ENCODE data around the gene THOC1. TPM values are rescaled to one million over a fixed set of nuclear protein-coding genes. Genes with fewer than 3 reads are reported as not detected.

THOC1 gene
- total RNA-seq, 2 experiments from 2014 or later: 43.6 to 49.4 TPM

DNA sequence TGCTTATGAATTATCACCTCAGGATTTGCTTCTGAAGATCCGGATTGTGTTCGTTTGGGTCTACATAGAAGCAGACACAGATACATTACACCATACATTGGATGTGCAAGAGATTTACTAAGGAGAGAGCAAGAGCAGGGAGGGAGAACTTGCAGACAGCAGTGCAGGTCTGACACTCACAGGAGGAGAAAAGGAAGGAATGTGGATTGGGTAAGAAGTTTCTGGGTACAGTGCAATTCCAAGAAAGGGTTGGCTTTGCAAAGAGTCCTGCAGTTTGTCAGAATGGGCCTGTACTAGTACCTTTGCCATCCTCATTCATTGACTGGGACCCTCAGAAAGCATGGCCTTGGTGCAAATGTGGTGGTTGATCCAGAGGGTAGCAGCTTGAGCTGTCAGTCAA lies 4.8 kb upstream of the THOC1 start:
- CTCF ChIA-PET: no interaction called here
- H3K4me1 Mint-ChIP-seq (ENCODE audit: low read depth): peaks cover 15% of the 10 kb centered on the region

DNA sequence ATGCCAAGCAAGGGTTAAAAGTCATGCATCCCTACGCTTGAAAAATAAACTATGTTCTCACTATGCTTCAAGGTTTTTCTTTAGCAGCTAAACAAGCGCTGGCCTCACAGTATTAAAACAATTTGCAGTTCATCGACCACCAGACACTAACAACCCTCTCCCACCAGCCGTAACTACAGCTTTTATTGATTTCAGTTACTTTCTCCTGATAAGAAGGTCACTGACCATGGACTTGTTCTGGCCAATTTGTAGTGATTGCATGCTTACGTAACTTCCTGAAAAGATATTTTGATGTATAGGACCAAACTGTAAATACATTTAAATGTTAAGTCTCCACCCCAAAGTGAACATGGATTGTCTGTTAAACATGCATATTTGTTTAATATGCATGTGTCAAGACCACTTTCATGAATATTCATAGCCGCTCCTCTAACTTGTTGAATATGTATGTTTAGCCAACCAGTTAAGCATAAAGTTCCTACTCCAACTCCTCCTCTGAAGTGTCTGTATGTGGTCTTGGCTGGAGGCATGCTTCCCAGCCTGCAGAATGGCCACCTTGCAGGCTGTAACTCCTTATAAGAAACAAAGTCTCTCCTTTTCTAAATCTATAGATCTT lies 1.7 kb upstream of the THOC1 start:
- peak overlapping the region; percentile 1 for H3K27ac Mint-ChIP-seq
- peak overlapping the region; percentile 99 for H3K4me3 Mint-ChIP-seq
- ATAC-seq: no peak
- peaks cover 26% of the 10 kb centered on the region for H3K4me1 Mint-ChIP-seq (ENCODE audit: low read depth)
- no peaks in the 10 kb centered on the region for H3K27me3 Mint-ChIP-seq (ENCODE audit: low read depth)
- peaks cover 10% of the 10 kb centered on the region for H3K36me3 Mint-ChIP-seq (ENCODE audit: low read depth)
- H3K9me3 Mint-ChIP-seq (ENCODE audit: insufficient read depth): no peaks in the 10 kb centered on the region
- ChIA-PET POLR2A (interaction anchor here (1.6 to 2.6 kb wide), 3 partner anchors 62 to 388 kb away, joined by 4 to 22 read pairs (median 17); partner anchors contain the start of genes TYMS and USP14), CTCF (interaction anchor here (0.7 kb wide), 1 partner anchor 110 kb away, joined by 3 read pairs; no protein-coding TSS in a partner anchor)
- DNase-seq: no peak

More for the DNA sequence above, 4.8 kb upstream of the THOC1 start:
- Mint-ChIP-seq H3K4me3 (no peak overlapping the region), H3K27ac (no peak overlapping the region), H3K9me3 (ENCODE audit: insufficient read depth) (no peaks in the 10 kb centered on the region), H3K36me3 (ENCODE audit: low read depth) (peaks cover 5% of the 10 kb centered on the region), H3K27me3 (ENCODE audit: low read depth) (peaks cover 2% of the 10 kb centered on the region)
- no peak for DNase-seq
- no peak for ATAC-seq
- POLR2A ChIA-PET: no interaction called here

DNA sequence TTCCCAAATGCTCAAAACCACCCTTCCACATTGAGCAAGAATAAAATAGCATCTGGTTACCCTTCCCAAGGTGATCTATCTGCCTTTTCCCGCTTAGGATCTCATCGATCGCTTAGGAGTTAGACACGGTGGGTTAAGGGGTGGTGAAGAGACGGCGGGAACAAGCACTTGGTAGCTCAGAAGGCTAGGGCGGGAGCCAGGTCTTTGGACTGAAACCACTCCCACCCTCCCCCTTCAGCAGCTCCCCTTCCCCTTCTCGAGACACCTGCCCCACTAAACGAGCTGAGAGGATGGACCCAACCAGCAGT lies 513 bp downstream of the THOC1 start:
- POLR2A ChIA-PET: interaction anchor here (0.5 to 2.6 kb wide), 19 partner anchors 8 to 565 kb away, joined by 3 to 22 read pairs (median 5); partner anchors contain the start of genes TYMS and USP14
- DNase-seq (no peak), ATAC-seq (no peak)
- CTCF ChIA-PET: interaction anchor here (1.3 to 1.6 kb wide), 4 partner anchors 8 to 168 kb away, joined by 3 to 7 read pairs (median 4); no protein-coding TSS in a partner anchor
- Mint-ChIP-seq H3K36me3 (ENCODE audit: low read depth) (peaks cover 23% of the 10 kb centered on the region), H3K4me3 (peak overlapping the region; percentile 99), H3K27me3 (ENCODE audit: low read depth) (no peaks in the 10 kb centered on the region), H3K9me3 (ENCODE audit: insufficient read depth) (no peaks in the 10 kb centered on the region), H3K27ac (peak overlapping the region; percentile 100), H3K4me1 (ENCODE audit: low read depth) (peaks cover 26% of the 10 kb centered on the region)

DNA sequence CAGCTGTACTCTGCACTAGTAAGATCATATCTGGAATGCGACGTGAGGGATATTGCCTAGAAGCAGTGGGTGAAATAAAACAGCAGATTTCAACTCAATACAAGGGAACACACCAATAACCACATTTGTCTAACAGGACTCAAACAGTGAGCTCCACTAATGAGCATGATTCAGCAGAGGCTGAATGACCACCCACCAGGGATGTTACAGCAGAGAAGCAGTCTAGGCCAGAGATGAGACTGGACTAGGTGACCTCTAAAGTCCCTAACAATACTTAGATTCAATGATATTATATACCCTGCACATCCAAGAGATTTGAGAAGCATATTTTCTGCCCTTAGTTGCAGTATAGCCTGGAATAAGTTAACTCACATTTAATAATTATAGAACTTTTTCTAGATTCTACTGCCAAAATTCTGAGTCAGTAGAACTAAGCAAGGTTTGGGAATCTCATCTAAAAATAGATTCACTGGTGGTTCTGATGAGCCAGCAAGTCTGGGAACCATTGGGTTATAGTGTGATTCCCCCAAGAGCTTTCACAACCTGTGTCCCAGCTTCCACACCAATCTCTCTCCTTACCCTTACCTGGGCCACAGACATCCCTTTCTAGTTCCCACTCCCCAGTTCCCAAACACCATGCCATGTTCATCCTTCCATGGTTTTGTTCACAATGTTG lies 6.3 kb downstream of the THOC1 start:
- Mint-ChIP-seq H3K36me3 (ENCODE audit: low read depth) (peaks cover 41% of the 10 kb centered on the region), H3K4me1 (ENCODE audit: low read depth) (peaks cover 9% of the 10 kb centered on the region), H3K9me3 (ENCODE audit: insufficient read depth) (no peaks in the 10 kb centered on the region), H3K4me3 (no peak overlapping the region), H3K27ac (no peak overlapping the region), H3K27me3 (ENCODE audit: low read depth) (no peaks in the 10 kb centered on the region)
- DNase-seq: no peak
- ChIA-PET CTCF (interaction anchor here (1.4 kb wide), 1 partner anchor 14 kb away, joined by 3 read pairs; no protein-coding TSS in a partner anchor), POLR2A (interaction anchor here (0.6 kb wide), 1 partner anchor 40 kb away, joined by 3 read pairs; no protein-coding TSS in a partner anchor)
- ATAC-seq: no peak

DNA sequence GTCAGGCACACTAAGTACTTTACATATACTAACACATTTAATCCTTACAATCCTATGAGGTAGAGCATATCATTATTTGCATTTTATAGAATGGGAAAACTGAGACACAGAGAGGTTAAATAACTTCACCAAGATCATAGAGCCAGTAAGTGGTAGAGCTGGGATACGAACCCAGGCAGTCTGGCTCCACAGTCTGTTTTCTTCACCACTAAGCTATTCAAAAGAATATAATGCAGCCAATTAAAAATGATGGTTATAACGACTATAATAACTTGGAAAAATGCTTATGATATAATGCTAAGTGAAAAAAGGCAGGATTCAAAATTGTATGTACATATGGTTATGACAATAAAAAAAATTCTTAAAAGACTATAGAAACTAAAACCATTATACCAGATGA lies 7.3 kb downstream of the THOC1 start:
- no peak overlapping the region for H3K4me3 Mint-ChIP-seq
- H3K27me3 Mint-ChIP-seq (ENCODE audit: low read depth): no peaks in the 10 kb centered on the region
- no peaks in the 10 kb centered on the region for H3K9me3 Mint-ChIP-seq (ENCODE audit: insufficient read depth)
- POLR2A ChIA-PET: interaction anchor here (0.6 kb wide), 1 partner anchor 17 kb away, joined by 5 read pairs; no protein-coding TSS in a partner anchor
- CTCF ChIA-PET: no interaction called here
- H3K36me3 Mint-ChIP-seq (ENCODE audit: low read depth): peaks cover 46% of the 10 kb centered on the region
- no peaks in the 10 kb centered on the region for H3K4me1 Mint-ChIP-seq (ENCODE audit: low read depth)
- H3K27ac Mint-ChIP-seq: no peak overlapping the region
- DNase-seq (no peak), ATAC-seq (no peak)

DNA sequence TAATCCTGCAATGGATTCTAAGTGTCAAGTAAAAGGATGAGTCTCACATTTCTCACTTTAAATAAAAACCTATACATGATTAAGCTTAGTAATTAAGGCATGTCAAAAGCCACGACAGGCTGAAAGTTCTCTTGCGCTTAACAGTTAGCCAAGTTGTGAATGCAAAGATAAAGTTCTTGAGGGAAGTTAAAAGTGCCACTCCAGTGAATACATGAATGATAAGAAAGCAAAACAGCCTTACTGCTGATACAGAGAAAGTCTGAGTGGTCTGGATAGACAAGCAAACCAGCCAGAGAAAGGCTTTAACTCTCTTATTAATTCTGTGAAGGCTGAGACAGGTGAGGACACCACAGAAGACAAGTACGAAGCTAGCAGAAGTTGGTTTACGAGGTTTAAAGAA lies 12.7 kb downstream of the THOC1 start:
- no peak overlapping the region for H3K27ac Mint-ChIP-seq
- no peaks in the 10 kb centered on the region for H3K9me3 Mint-ChIP-seq (ENCODE audit: insufficient read depth)
- no peak for DNase-seq
- ChIA-PET POLR2A (interaction anchor here (1.6 kb wide), 1 partner anchor 13 kb away, joined by 5 read pairs; the partner anchor contains the start of gene THOC1), CTCF (no interaction called here)
- H3K4me1 Mint-ChIP-seq (ENCODE audit: low read depth): no peaks in the 10 kb centered on the region
- ATAC-seq: no peak
- no peak overlapping the region for H3K4me3 Mint-ChIP-seq
- H3K27me3 Mint-ChIP-seq (ENCODE audit: low read depth): no peaks in the 10 kb centered on the region
- peaks cover 58% of the 10 kb centered on the region for H3K36me3 Mint-ChIP-seq (ENCODE audit: low read depth)

DNA sequence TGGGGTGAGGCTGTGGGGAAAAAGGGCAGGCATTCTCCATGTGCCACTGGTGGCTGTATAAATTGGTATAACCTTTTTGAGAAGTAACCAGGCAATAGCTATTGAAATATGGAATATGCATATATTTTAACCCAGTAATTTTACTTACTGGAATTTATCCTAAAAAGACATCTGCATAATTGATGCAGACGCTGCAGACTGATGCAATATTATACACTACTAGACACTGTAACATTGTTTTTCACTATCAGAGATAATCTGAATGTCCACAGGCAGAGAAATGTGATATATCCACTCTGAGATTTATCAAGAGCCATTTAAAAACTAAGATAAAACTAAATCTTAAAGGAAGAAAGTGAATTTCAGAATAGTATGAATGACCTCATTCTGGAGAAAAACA lies 14.7 kb downstream of the THOC1 start:
- POLR2A ChIA-PET: no interaction called here
- H3K27ac Mint-ChIP-seq: no peak overlapping the region
- DNase-seq: no peak
- no peak for ATAC-seq
- CTCF ChIA-PET: no interaction called here
- no peaks in the 10 kb centered on the region for H3K27me3 Mint-ChIP-seq (ENCODE audit: low read depth)
- H3K9me3 Mint-ChIP-seq (ENCODE audit: insufficient read depth): no peaks in the 10 kb centered on the region
- H3K4me1 Mint-ChIP-seq (ENCODE audit: low read depth): no peaks in the 10 kb centered on the region
- no peak overlapping the region for H3K4me3 Mint-ChIP-seq
- H3K36me3 Mint-ChIP-seq (ENCODE audit: low read depth): peaks cover 57% of the 10 kb centered on the region

DNA sequence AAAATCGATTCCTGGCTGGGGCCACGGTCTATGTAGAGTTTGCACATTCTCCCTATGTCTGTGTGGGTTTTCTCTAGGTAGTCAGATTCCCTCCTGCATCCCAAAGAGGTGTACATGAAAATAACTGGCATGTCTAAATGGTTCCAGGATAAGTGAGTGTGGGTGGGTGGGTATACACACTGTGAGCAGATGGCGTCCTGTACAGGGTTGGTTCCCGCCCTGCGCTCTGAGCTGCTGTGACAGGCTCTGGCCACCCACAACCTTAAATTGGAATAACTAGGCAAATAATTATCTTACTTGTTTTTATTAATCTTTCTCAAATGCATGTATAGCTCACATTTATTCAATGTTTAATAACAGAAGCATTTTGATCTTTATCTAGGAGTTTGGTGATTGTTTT lies 16.3 kb downstream of the THOC1 start:
- ATAC-seq: no peak
- POLR2A ChIA-PET: no interaction called here

DNA sequence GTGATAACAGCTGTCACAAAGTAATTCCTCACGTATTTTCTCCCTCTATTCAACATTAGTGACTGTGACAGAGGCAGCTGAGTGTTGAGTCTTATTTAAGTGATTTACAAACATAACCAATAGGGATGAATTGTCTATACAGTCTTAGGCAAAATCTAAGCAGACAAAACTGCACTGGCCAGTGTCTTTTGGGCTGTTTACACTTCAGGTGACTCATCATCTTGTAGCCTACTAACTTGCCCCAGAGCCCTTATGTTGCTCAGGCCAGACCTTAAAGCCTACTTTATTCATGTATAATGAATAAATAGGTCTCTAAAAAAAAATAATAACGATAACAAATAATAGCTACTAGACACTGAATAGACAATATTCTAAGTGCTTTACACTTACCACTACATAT lies 17.2 kb downstream of the THOC1 start:
- H3K27me3 Mint-ChIP-seq (ENCODE audit: low read depth): no peaks in the 10 kb centered on the region
- ChIA-PET CTCF (no interaction called here), POLR2A (no interaction called here)
- H3K4me1 Mint-ChIP-seq (ENCODE audit: low read depth): no peaks in the 10 kb centered on the region
- no peaks in the 10 kb centered on the region for H3K9me3 Mint-ChIP-seq (ENCODE audit: insufficient read depth)
- peaks cover 44% of the 10 kb centered on the region for H3K36me3 Mint-ChIP-seq (ENCODE audit: low read depth)
- DNase-seq (no peak), ATAC-seq (no peak)
- no peak overlapping the region for H3K27ac Mint-ChIP-seq
- H3K4me3 Mint-ChIP-seq: no peak overlapping the region

More for the DNA sequence above, 16.3 kb downstream of the THOC1 start:
- no peaks in the 10 kb centered on the region for H3K9me3 Mint-ChIP-seq (ENCODE audit: insufficient read depth)
- no peaks in the 10 kb centered on the region for H3K27me3 Mint-ChIP-seq (ENCODE audit: low read depth)
- H3K4me3 Mint-ChIP-seq: no peak overlapping the region
- CTCF ChIA-PET: interaction anchor here (0.6 kb wide), 1 partner anchor 572 kb away, joined by 4 read pairs; no protein-coding TSS in a partner anchor
- H3K4me1 Mint-ChIP-seq (ENCODE audit: low read depth): no peaks in the 10 kb centered on the region
- H3K36me3 Mint-ChIP-seq (ENCODE audit: low read depth): peaks cover 48% of the 10 kb centered on the region
- DNase-seq: no peak
- H3K27ac Mint-ChIP-seq: no peak overlapping the region

DNA sequence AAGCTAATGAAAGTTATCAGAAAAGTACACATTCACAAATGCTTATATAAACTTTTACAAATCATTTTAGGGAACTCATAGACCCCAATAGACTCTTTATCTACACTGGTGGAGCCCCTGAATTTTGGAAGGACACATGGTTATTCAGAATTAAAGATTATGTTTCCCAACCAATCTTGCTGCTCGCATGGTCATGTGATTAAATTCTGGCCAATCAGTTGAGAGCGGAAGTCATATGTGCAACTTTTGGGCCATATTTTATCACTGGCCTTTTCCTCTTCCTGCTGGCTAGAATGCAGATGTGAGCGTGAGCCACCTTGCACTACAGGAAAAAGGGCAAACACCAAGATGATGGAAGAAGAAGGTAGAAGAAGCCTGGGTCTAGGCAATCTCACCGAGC lies 19.8 kb downstream of the THOC1 start:
- H3K4me3 Mint-ChIP-seq: no peak overlapping the region
- DNase-seq (no peak), ATAC-seq (no peak)
- no peaks in the 10 kb centered on the region for H3K9me3 Mint-ChIP-seq (ENCODE audit: insufficient read depth)
- no peak overlapping the region for H3K27ac Mint-ChIP-seq
- CTCF ChIA-PET: interaction anchor here (1.2 kb wide), 1 partner anchor 14 kb away, joined by 3 read pairs; no protein-coding TSS in a partner anchor
- POLR2A ChIA-PET: interaction anchor here (1.4 kb wide), 1 partner anchor 20 kb away, joined by 6 read pairs; the partner anchor contains the start of gene THOC1
- H3K36me3 Mint-ChIP-seq (ENCODE audit: low read depth): peaks cover 47% of the 10 kb centered on the region
- no peaks in the 10 kb centered on the region for H3K4me1 Mint-ChIP-seq (ENCODE audit: low read depth)
- no peaks in the 10 kb centered on the region for H3K27me3 Mint-ChIP-seq (ENCODE audit: low read depth)

DNA sequence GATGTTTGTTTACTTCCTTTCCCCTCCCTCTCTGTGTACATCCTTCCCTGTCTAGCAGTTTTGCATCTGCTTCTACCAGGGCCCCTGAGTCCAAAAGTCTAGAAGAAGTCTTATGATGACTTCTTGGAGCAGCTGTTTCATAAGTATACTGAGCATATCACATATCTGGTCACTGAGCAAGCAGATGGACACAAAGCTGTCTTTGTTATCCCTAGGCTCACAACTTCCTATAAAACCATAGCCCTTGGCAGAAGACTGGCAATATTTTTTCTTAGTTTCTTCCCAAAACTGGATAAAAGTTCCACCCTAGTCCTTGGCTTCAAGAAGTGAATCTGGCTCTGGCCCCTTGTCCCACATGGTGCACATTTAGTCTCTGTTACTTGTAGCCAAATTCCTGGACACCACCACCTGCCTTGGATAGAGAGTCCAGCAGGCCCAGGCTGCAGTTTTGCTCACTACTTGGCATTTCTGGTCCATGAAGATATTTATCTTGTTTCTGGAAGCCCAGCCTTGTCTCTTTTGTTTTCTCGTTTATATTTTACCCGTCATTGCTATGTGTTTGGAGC lies 22.5 kb downstream of the THOC1 start:
- ChIA-PET POLR2A (interaction anchor here (0.7 kb wide), 1 partner anchor 23 kb away, joined by 3 read pairs; the partner anchor contains the start of gene THOC1), CTCF (no interaction called here)
- H3K4me1 Mint-ChIP-seq (ENCODE audit: low read depth): no peaks in the 10 kb centered on the region
- no peaks in the 10 kb centered on the region for H3K27me3 Mint-ChIP-seq (ENCODE audit: low read depth)
- H3K9me3 Mint-ChIP-seq (ENCODE audit: insufficient read depth): no peaks in the 10 kb centered on the region
- DNase-seq (no peak), ATAC-seq (no peak)
- H3K4me3 Mint-ChIP-seq: no peak overlapping the region
- no peak overlapping the region for H3K27ac Mint-ChIP-seq
- peaks cover 43% of the 10 kb centered on the region for H3K36me3 Mint-ChIP-seq (ENCODE audit: low read depth)

DNA sequence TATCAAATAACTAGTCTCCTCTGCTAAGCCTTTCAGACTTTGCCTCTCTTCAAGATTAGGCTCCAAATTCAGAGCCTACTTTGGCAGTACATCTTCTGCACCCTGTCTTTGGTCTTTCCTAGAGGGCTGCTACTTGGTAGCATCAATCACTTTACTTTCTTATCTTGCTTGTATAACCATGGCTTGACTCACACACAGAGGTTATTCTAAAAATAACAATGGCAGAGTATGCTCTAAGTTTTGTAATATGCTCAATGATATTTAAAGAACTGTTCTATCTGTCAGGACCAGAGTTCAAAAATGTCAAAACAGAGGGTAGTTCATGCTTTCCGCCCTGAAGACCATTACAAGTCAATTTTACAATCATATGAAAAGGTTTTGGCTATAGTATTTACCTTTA lies 27.7 kb downstream of the THOC1 start:
- H3K4me1 Mint-ChIP-seq (ENCODE audit: low read depth): no peaks in the 10 kb centered on the region
- H3K36me3 Mint-ChIP-seq (ENCODE audit: low read depth): peaks cover 32% of the 10 kb centered on the region
- H3K27ac Mint-ChIP-seq: no peak overlapping the region
- H3K9me3 Mint-ChIP-seq (ENCODE audit: insufficient read depth): no peaks in the 10 kb centered on the region
- POLR2A ChIA-PET: no interaction called here
- no peaks in the 10 kb centered on the region for H3K27me3 Mint-ChIP-seq (ENCODE audit: low read depth)
- DNase-seq (no peak), ATAC-seq (no peak)
- H3K4me3 Mint-ChIP-seq: no peak overlapping the region
- CTCF ChIA-PET: no interaction called here
